Measurements from ENCODE around the gene RCOR2. TPM values are rescaled to one million over a fixed set of nuclear protein-coding genes. Genes with fewer than 3 reads are reported as not detected.

The RCOR2 gene
- total RNA-seq, 1 experiment from 2014 or later, result 3.4 TPM

- intact Hi-C loops (cut with micrococcal nuclease; ENCODE audit: unreplicated experiment), result no loop called here
- TSS peak; percentile 33 for BruUV-seq (replicated peaks)
These were observed 27.6 kb downstream of the RCOR2 start for GRCh38 chr11:63889344-63889743.

GRCh38 chr11:63888170-63889086, 28.5 kb downstream of the RCOR2 start:
- H3K4me1 ChIP-seq (replicated peaks; ENCODE audit: insufficient read depth), result peaks cover 36% of the 10 kb centered on the region
- H2AFZ ChIP-seq, result peak overlapping the region; percentile 66; the same call in 1 of the 2 replicates
- H3F3A ChIP-seq (ENCODE audit: insufficient read depth, low read depth), result peaks cover 48% of the 10 kb centered on the region
- H3K79me2 ChIP-seq (ENCODE audit: low read depth), result peaks cover 93% of the 10 kb centered on the region
- no peaks in the 10 kb centered on the region for H3K9me3 ChIP-seq (ENCODE audit: insufficient read depth, low read depth)
- DNase-seq, result peak; percentile 76 to 92
- no peaks in the 10 kb centered on the region for H3K9me2 ChIP-seq (ENCODE audit: insufficient read depth)
- H3K27ac ChIP-seq, result peak overlapping the region; percentile 95
- H4K20me1 ChIP-seq (ENCODE audit: insufficient read depth), result peaks cover 43% of the 10 kb centered on the region
- ChIA-PET POLR2A (ENCODE audit: unreplicated experiment) (interaction anchor here (0.6 kb wide), 2 partner anchors 46 to 1345 kb away, joined by 8 read pairs; no protein-coding TSS in a partner anchor), CTCF (interaction anchor here (0.5 to 1.3 kb wide), 7 partner anchors 16 to 297 kb away, joined by 3 to 8 read pairs (median 5); partner anchors contain the start of gene NAA40)
- H3K4me3 ChIP-seq, result peak overlapping the region; percentile 58
- peak overlapping the region; percentile 97 for H3K4me2 ChIP-seq
- H3K36me3 ChIP-seq (ENCODE audit: low read depth), result peaks cover 13% of the 10 kb centered on the region
- H3K27me3 ChIP-seq (ENCODE audit: insufficient read depth, low read depth), result no peaks in the 10 kb centered on the region
- intact Hi-C loops (cut with micrococcal nuclease; ENCODE audit: unreplicated experiment), result loop anchor here (1.0 kb wide), 2 partner anchors 16 to 47 kb away; no protein-coding TSS in a partner anchor
- TF ChIP-seq CTCF (conservative IDR thresholded peaks at IDR 0.05) (no peak), EZH2 (IDR thresholded peaks at IDR 0.05; ENCODE audit: low read depth) (no peak)
- no TSS peak for BruUV-seq (replicated peaks)

More at GRCh38 chr11:63889344-63889743, 27.6 kb downstream of the RCOR2 start:
- Histone ChIP-seq H3K4me1 (replicated peaks; ENCODE audit: insufficient read depth) (peaks cover 36% of the 10 kb centered on the region), H3K27me3 (ENCODE audit: insufficient read depth, low read depth) (no peaks in the 10 kb centered on the region), H3F3A (ENCODE audit: insufficient read depth, low read depth) (peaks cover 48% of the 10 kb centered on the region), H3K9me2 (ENCODE audit: insufficient read depth) (no peaks in the 10 kb centered on the region), H3K27ac (peak overlapping the region; percentile 95), H3K9me3 (ENCODE audit: insufficient read depth, low read depth) (no peaks in the 10 kb centered on the region), H3K4me2 (peak overlapping the region; percentile 97), H4K20me1 (ENCODE audit: insufficient read depth) (peaks cover 52% of the 10 kb centered on the region), H3K79me2 (ENCODE audit: low read depth) (peaks cover 92% of the 10 kb centered on the region), H2AFZ (no peak overlapping the region), H3K36me3 (ENCODE audit: low read depth) (peaks cover 13% of the 10 kb centered on the region), H3K4me3 (peak overlapping the region; percentile 58; the same call in 1 of the 2 replicates)
- TF ChIP-seq EZH2 (IDR thresholded peaks at IDR 0.05; ENCODE audit: low read depth) (no peak), CTCF (conservative IDR thresholded peaks at IDR 0.05) (no peak)
- ChIA-PET CTCF (interaction anchor here (0.5 to 0.6 kb wide), 2 partner anchors 81 to 1810 kb away, joined by 3 to 8 read pairs; no protein-coding TSS in a partner anchor), POLR2A (ENCODE audit: unreplicated experiment) (no interaction called here)
- DNase-seq, result peak; percentile 46 to 58

DNA sequence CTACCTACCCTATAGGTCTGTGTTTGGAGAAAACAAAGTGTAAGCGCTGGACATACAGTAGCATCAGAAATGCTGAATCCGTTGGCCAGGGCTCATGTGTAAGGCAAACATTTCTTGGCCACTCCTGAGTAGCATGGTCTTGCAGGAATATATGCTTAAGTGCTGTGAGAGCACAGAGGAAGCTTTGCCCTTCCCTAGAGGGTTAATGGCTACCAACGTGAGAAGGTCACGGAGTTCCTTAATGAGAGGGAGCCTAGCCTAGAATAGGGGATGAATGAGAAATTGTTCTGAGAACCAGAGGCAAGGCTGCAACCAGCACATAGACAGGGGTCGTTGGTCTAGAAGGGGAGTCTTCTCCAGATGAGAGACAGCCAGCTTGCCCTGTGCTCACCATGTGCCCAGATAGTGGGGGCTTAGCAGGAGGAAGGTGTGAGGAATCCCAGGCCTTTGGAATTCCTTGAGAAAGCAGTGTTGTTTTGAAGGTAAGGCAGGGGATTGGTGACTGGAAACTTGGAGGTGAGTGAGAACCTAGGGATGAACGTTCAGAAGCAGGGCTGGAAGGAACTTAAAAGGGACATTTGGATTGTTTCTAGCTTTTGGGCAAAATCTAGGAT, 29.5 kb downstream of the RCOR2 start:
- Histone ChIP-seq H3K36me3 (ENCODE audit: low read depth) (peaks cover 13% of the 10 kb centered on the region; the same call in 1 of the 2 replicates), H3K9me3 (ENCODE audit: insufficient read depth, low read depth) (no peaks in the 10 kb centered on the region), H2AFZ (no peak overlapping the region), H3K27me3 (ENCODE audit: insufficient read depth, low read depth) (no peaks in the 10 kb centered on the region), H3K79me2 (ENCODE audit: low read depth) (peaks cover 93% of the 10 kb centered on the region), H4K20me1 (ENCODE audit: insufficient read depth) (peaks cover 44% of the 10 kb centered on the region), H3K4me1 (replicated peaks; ENCODE audit: insufficient read depth) (peaks cover 36% of the 10 kb centered on the region), H3F3A (ENCODE audit: insufficient read depth, low read depth) (peaks cover 48% of the 10 kb centered on the region), H3K4me3 (peak overlapping the region; percentile 58; the same call in 1 of the 2 replicates), H3K27ac (peak overlapping the region; percentile 95), H3K9me2 (ENCODE audit: insufficient read depth) (no peaks in the 10 kb centered on the region), H3K4me2 (peak overlapping the region; percentile 97)
- ChIA-PET POLR2A (ENCODE audit: unreplicated experiment) (interaction anchor here (0.6 kb wide), 1 partner anchor 1344 kb away, joined by 8 read pairs; no protein-coding TSS in a partner anchor), CTCF (interaction anchor here (0.6 to 1.3 kb wide), 3 partner anchors 52 to 298 kb away, joined by 5 to 6 read pairs (median 6); no protein-coding TSS in a partner anchor)
- intact Hi-C loops (cut with micrococcal nuclease; ENCODE audit: unreplicated experiment), result no loop called here
- BruUV-seq (replicated peaks), result no TSS peak
- TF ChIP-seq EZH2 (IDR thresholded peaks at IDR 0.05; ENCODE audit: low read depth) (no peak), CTCF (conservative IDR thresholded peaks at IDR 0.05) (no peak)
- no peak for DNase-seq
